Measurements from ENCODE around the gene MUC2. TPM values are rescaled to one million over a fixed set of nuclear protein-coding genes. Genes with fewer than 3 reads are reported as not detected.

Gene MUC2
- total RNA-seq, 1 experiment from 2014 or later, result 0.04 TPM

GRCh38 chr11:1090600-1091331, 16.1 kb downstream of the MUC2 start:
- intact Hi-C loops (cut with micrococcal nuclease; ENCODE audit: unreplicated experiment), result no loop called here
- no peak overlapping the region for H2AFZ ChIP-seq
- H3K36me3 ChIP-seq (ENCODE audit: low read depth), result no peaks in the 10 kb centered on the region
- peaks cover 12% of the 10 kb centered on the region; the same call in 1 of the 2 replicates for H3F3A ChIP-seq (ENCODE audit: insufficient read depth, low read depth)
- ChIA-PET POLR2A (ENCODE audit: unreplicated experiment) (no interaction called here), CTCF (no interaction called here)
- no peak for DNase-seq
- no peaks in the 10 kb centered on the region for H3K9me2 ChIP-seq (ENCODE audit: insufficient read depth)
- H3K79me2 ChIP-seq (ENCODE audit: low read depth), result no peaks in the 10 kb centered on the region
- H3K9me3 ChIP-seq (ENCODE audit: insufficient read depth, low read depth), result no peaks in the 10 kb centered on the region
- no peaks in the 10 kb centered on the region for H4K20me1 ChIP-seq (ENCODE audit: insufficient read depth)
- H3K4me1 ChIP-seq (replicated peaks; ENCODE audit: insufficient read depth), result no peaks in the 10 kb centered on the region
- H3K27ac ChIP-seq, result no peak overlapping the region
- H3K4me3 ChIP-seq, result no peak overlapping the region
- H3K4me2 ChIP-seq, result no peak overlapping the region
- no peak for TF ChIP-seq EZH2 (IDR thresholded peaks at IDR 0.05; ENCODE audit: low read depth)
- TF ChIP-seq, protein P1, sequence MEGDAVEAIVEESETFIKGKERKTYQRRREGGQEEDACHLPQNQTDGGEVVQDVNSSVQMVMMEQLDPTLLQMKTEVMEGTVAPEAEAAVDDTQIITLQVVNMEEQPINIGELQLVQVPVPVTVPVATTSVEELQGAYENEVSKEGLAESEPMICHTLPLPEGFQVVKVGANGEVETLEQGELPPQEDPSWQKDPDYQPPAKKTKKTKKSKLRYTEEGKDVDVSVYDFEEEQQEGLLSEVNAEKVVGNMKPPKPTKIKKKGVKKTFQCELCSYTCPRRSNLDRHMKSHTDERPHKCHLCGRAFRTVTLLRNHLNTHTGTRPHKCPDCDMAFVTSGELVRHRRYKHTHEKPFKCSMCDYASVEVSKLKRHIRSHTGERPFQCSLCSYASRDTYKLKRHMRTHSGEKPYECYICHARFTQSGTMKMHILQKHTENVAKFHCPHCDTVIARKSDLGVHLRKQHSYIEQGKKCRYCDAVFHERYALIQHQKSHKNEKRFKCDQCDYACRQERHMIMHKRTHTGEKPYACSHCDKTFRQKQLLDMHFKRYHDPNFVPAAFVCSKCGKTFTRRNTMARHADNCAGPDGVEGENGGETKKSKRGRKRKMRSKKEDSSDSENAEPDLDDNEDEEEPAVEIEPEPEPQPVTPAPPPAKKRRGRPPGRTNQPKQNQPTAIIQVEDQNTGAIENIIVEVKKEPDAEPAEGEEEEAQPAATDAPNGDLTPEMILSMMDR (conservative IDR thresholded peaks at IDR 0.05), result no peak
- BruUV-seq (replicated peaks), result no TSS peak
- no peaks in the 10 kb centered on the region for H3K27me3 ChIP-seq (ENCODE audit: insufficient read depth, low read depth)

GRCh38 chr11:1091332-1092083, 16.8 kb downstream of the MUC2 start:
- POLR2A ChIA-PET (ENCODE audit: unreplicated experiment), result no interaction called here
- H3K4me3 ChIP-seq, result no peak overlapping the region
- DNase-seq, result no peak
- H3K4me1 ChIP-seq (replicated peaks; ENCODE audit: insufficient read depth), result no peaks in the 10 kb centered on the region
- H3K27me3 ChIP-seq (ENCODE audit: insufficient read depth, low read depth), result no peaks in the 10 kb centered on the region
- no peak overlapping the region for H3K4me2 ChIP-seq
- no peaks in the 10 kb centered on the region for H3K36me3 ChIP-seq (ENCODE audit: low read depth)
- intact Hi-C loops (cut with micrococcal nuclease; ENCODE audit: unreplicated experiment), result no loop called here
- no peak overlapping the region for H3K27ac ChIP-seq
- H2AFZ ChIP-seq, result no peak overlapping the region
- no peaks in the 10 kb centered on the region for H3K9me2 ChIP-seq (ENCODE audit: insufficient read depth)
- no peaks in the 10 kb centered on the region for H3K79me2 ChIP-seq (ENCODE audit: low read depth)
- H3F3A ChIP-seq (ENCODE audit: insufficient read depth, low read depth), result peaks cover 12% of the 10 kb centered on the region; the same call in 1 of the 2 replicates
- CTCF ChIA-PET, result no interaction called here
- TF ChIP-seq, protein P1 (conservative IDR thresholded peaks at IDR 0.05), result no peak
- TF ChIP-seq EZH2 (IDR thresholded peaks at IDR 0.05; ENCODE audit: low read depth), result no peak
- no peaks in the 10 kb centered on the region for H3K9me3 ChIP-seq (ENCODE audit: insufficient read depth, low read depth)
- BruUV-seq (replicated peaks), result no TSS peak
- H4K20me1 ChIP-seq (ENCODE audit: insufficient read depth), result no peaks in the 10 kb centered on the region

DNA sequence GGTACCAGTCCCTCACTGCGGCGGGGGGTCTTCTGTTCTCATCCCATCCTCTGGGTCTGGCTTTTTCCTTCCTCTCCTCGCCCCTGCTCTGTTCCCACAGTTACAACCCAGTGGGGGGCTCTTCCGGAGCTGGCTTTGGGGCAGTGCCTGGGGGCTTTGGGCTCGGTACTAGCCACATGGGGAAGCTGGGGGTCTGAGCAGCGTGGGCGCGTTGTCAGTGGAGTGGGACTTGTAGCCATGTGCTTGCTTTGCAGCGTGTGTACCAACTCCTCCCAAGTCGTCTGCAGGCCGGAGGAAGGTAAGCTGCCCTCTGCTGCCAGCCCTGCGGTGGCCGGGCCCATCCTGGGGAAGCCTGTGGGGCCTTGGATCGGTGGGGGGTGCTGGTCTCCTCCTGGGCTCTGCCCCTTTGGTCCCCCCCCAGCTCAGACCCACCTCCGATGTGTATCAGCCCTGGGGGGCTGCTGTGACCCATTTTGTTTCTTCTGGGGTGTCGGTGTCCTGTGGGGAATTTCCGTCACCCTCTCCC, 17.5 kb downstream of the MUC2 start:
- intact Hi-C loops (cut with micrococcal nuclease; ENCODE audit: unreplicated experiment), result no loop called here
- ChIA-PET CTCF (no interaction called here), POLR2A (ENCODE audit: unreplicated experiment) (interaction anchor here (0.6 kb wide), 1 partner anchor 97 kb away, joined by 3 read pairs; no protein-coding TSS in a partner anchor)
- no peak overlapping the region for H3K4me3 ChIP-seq
- DNase-seq, result no peak
- no peaks in the 10 kb centered on the region for H3K27me3 ChIP-seq (ENCODE audit: insufficient read depth, low read depth)
- peaks cover 12% of the 10 kb centered on the region; the same call in 1 of the 2 replicates for H3F3A ChIP-seq (ENCODE audit: insufficient read depth, low read depth)
- H3K4me2 ChIP-seq, result no peak overlapping the region
- no peak overlapping the region for H2AFZ ChIP-seq
- no peaks in the 10 kb centered on the region for H3K79me2 ChIP-seq (ENCODE audit: low read depth)
- H3K4me1 ChIP-seq (replicated peaks; ENCODE audit: insufficient read depth), result no peaks in the 10 kb centered on the region
- no peaks in the 10 kb centered on the region for H4K20me1 ChIP-seq (ENCODE audit: insufficient read depth)
- H3K9me2 ChIP-seq (ENCODE audit: insufficient read depth), result no peaks in the 10 kb centered on the region
- H3K9me3 ChIP-seq (ENCODE audit: insufficient read depth, low read depth), result no peaks in the 10 kb centered on the region
- H3K36me3 ChIP-seq (ENCODE audit: low read depth), result no peaks in the 10 kb centered on the region
- TF ChIP-seq, protein P1 (conservative IDR thresholded peaks at IDR 0.05), result no peak
- TF ChIP-seq EZH2 (IDR thresholded peaks at IDR 0.05; ENCODE audit: low read depth), result no peak
- no peak overlapping the region for H3K27ac ChIP-seq
- no TSS peak for BruUV-seq (replicated peaks)

All from PC-9 (cell line).